Measurements from ENCODE around the gene LRCH2. TPM values are rescaled to one million over a fixed set of nuclear protein-coding genes. Genes with fewer than 3 reads are reported as not detected.

The LRCH2 gene
- total RNA-seq, 3 donors from 2014 or later (not counting 1 experiment from before 2014, with no cell fraction given): not detected

DNA sequence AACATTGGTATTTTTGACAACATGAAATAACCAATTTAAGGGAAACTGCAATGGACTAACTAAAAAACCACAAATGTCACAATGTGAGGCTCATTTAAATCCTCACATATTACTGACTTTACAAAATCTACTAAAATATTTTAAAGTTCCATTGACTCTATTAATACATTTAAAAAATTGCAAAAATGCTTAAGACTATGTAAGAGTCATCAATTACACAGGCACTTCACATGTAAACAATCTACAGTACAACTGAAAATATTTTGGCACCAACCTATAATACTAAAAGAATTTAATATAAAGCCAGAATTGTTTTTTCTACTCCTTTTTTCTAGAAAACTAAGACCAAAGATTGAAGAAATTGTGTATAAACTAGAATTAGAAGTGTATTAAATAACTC lies 121.5 kb downstream of the LRCH2 start:
- Histone ChIP-seq H3K9me3 (ENCODE audit: control insufficient read depth, insufficient read depth, low read length) (no peaks in the 10 kb centered on the region), H3K27ac (ENCODE audit: low read length) (no peak overlapping the region), H3K27me3 (ENCODE audit: control insufficient read depth, insufficient read depth, low read length) (no peaks in the 10 kb centered on the region), H3K4me1 (ENCODE audit: control insufficient read depth, insufficient read depth, low read length) (no peaks in the 10 kb centered on the region), H3K36me3 (ENCODE audit: control insufficient read depth, insufficient read depth, low read length) (no peaks in the 10 kb centered on the region), H3K4me3 (ENCODE audit: low read length) (no peak overlapping the region)
- no peak overlapping the region for H3K27ac Mint-ChIP-seq
- H3K9me3 Mint-ChIP-seq: peaks cover 0 to 7% of the 10 kb centered on the region in 2 donors
- H3K4me1 Mint-ChIP-seq: no peaks in the 10 kb centered on the region
- H3K27me3 Mint-ChIP-seq (ENCODE audit: low read depth in 2 of 2): no peaks in the 10 kb centered on the region
- DNase-seq: no peak
- no peak overlapping the region for H3K4me3 Mint-ChIP-seq
- no peaks in the 10 kb centered on the region for H3K36me3 Mint-ChIP-seq
- TF ChIP-seq, protein P1, sequence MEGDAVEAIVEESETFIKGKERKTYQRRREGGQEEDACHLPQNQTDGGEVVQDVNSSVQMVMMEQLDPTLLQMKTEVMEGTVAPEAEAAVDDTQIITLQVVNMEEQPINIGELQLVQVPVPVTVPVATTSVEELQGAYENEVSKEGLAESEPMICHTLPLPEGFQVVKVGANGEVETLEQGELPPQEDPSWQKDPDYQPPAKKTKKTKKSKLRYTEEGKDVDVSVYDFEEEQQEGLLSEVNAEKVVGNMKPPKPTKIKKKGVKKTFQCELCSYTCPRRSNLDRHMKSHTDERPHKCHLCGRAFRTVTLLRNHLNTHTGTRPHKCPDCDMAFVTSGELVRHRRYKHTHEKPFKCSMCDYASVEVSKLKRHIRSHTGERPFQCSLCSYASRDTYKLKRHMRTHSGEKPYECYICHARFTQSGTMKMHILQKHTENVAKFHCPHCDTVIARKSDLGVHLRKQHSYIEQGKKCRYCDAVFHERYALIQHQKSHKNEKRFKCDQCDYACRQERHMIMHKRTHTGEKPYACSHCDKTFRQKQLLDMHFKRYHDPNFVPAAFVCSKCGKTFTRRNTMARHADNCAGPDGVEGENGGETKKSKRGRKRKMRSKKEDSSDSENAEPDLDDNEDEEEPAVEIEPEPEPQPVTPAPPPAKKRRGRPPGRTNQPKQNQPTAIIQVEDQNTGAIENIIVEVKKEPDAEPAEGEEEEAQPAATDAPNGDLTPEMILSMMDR (IDR thresholded peaks at IDR 0.05): no peak
- ATAC-seq: no peak
- intact Hi-C loops (cut with micrococcal nuclease): no loop called here

- TF ChIP-seq, protein P1 (IDR thresholded peaks at IDR 0.05): no peak
- 82% methylated on average over 4 of the region's 4 CpGs for WGBS (ENCODE audit: insufficient coverage)
- Histone ChIP-seq H3K27ac (ENCODE audit: low read length) (no peak overlapping the region), H3K9me3 (ENCODE audit: control insufficient read depth, insufficient read depth, low read length) (no peaks in the 10 kb centered on the region), H3K4me1 (ENCODE audit: control insufficient read depth, insufficient read depth, low read length) (no peaks in the 10 kb centered on the region), H3K4me3 (ENCODE audit: low read length) (no peak overlapping the region), H3K27me3 (ENCODE audit: control insufficient read depth, insufficient read depth, low read length) (no peaks in the 10 kb centered on the region), H3K36me3 (ENCODE audit: control insufficient read depth, insufficient read depth, low read length) (no peaks in the 10 kb centered on the region)
- Mint-ChIP-seq H3K4me3 (no peak overlapping the region), H3K27ac (no peak overlapping the region), H3K4me1 (no peaks in the 10 kb centered on the region), H3K36me3 (no peaks in the 10 kb centered on the region), H3K27me3 (ENCODE audit: low read depth in 2 of 2) (no peaks in the 10 kb centered on the region), H3K9me3 (peaks cover 0 to 16% of the 10 kb centered on the region in 2 donors)
- ATAC-seq (no peak), DNase-seq (no peak)
- intact Hi-C loops (cut with micrococcal nuclease): no loop called here
Observed at GRCh38 chrX:115098897-115099296, 135.0 kb downstream of the LRCH2 start.

GRCh38 chrX:115093191-115093590 lies 140.7 kb downstream of the LRCH2 start:
- no peaks in the 10 kb centered on the region for H3K27me3 ChIP-seq (ENCODE audit: control insufficient read depth, insufficient read depth, low read length)
- Mint-ChIP-seq H3K4me1 (no peaks in the 10 kb centered on the region), H3K4me3 (no peak overlapping the region), H3K27me3 (ENCODE audit: low read depth in 2 of 2) (peaks cover 0 to 9% of the 10 kb centered on the region in 2 donors), H3K9me3 (peaks cover 2 to 11% of the 10 kb centered on the region in 2 donors), H3K36me3 (no peaks in the 10 kb centered on the region), H3K27ac (no peak overlapping the region)
- intact Hi-C loops (cut with micrococcal nuclease): no loop called here
- H3K36me3 ChIP-seq (ENCODE audit: control insufficient read depth, insufficient read depth, low read length): no peaks in the 10 kb centered on the region
- no peak overlapping the region for H3K27ac ChIP-seq (ENCODE audit: low read length)
- H3K9me3 ChIP-seq (ENCODE audit: control insufficient read depth, insufficient read depth, low read length): no peaks in the 10 kb centered on the region
- no peak overlapping the region for H3K4me3 ChIP-seq (ENCODE audit: low read length)
- 33% methylated on average over 1 of the region's 1 CpG for WGBS (ENCODE audit: insufficient coverage)
- TF ChIP-seq, protein P1 (IDR thresholded peaks at IDR 0.05): no peak
- no peak for ATAC-seq
- no peaks in the 10 kb centered on the region for H3K4me1 ChIP-seq (ENCODE audit: control insufficient read depth, insufficient read depth, low read length)
- DNase-seq: no peak

- Mint-ChIP-seq H3K27ac (no peak overlapping the region), H3K9me3 (peaks cover 2 to 13% of the 10 kb centered on the region in 2 donors), H3K4me3 (no peak overlapping the region), H3K27me3 (ENCODE audit: low read depth in 2 of 2) (peaks cover 0 to 16% of the 10 kb centered on the region in 2 donors), H3K4me1 (no peaks in the 10 kb centered on the region), H3K36me3 (no peaks in the 10 kb centered on the region)
- intact Hi-C loops (cut with micrococcal nuclease): no loop called here
- no peaks in the 10 kb centered on the region for H3K9me3 ChIP-seq (ENCODE audit: control insufficient read depth, insufficient read depth, low read length)
- DNase-seq: no peak
- no peak overlapping the region for H3K27ac ChIP-seq (ENCODE audit: low read length)
- ATAC-seq: no peak
- no peaks in the 10 kb centered on the region for H3K4me1 ChIP-seq (ENCODE audit: control insufficient read depth, insufficient read depth, low read length)
- no peak overlapping the region for H3K4me3 ChIP-seq (ENCODE audit: low read length)
- no peaks in the 10 kb centered on the region for H3K36me3 ChIP-seq (ENCODE audit: control insufficient read depth, insufficient read depth, low read length)
- no peaks in the 10 kb centered on the region for H3K27me3 ChIP-seq (ENCODE audit: control insufficient read depth, insufficient read depth, low read length)
- 58% methylated on average over 1 of the region's 1 CpG for WGBS (ENCODE audit: insufficient coverage)
- TF ChIP-seq, protein P1 (IDR thresholded peaks at IDR 0.05): no peak
Observed at GRCh38 chrX:115089419-115089818, 144.5 kb downstream of the LRCH2 start.
